Mononuclear cell (primary cell): Measurements from ENCODE around the gene NAPSA. TPM values are rescaled to one million over a fixed set of nuclear protein-coding genes. Genes with fewer than 3 reads are reported as not detected.
"Not testable (repeated sequence)": the region's sequence is repeated elsewhere in the genome, so short reads cannot be mapped to it uniquely, and the experiment has no call there.

Experiments used
- H3K27me3 ChIP-seq: 2 replicates; pipeline ENCODE4 v1.6.0; 2011; ENCODE audit warnings: low read length, control low read depth; ENCODE audit not compliant: insufficient read depth
- H3K4me1 ChIP-seq: 2 replicates; pipeline ENCODE4 v1.5.1; 2011; ENCODE audit warnings: mild to moderate bottlenecking, low read length, control low read depth; ENCODE audit not compliant: insufficient read depth
- H3K4me3 ChIP-seq: 2 replicates; pipeline ENCODE4 v1.5.1; 2011; ENCODE audit warnings: mild to moderate bottlenecking, low read length, moderate library complexity
- H3K9me3 ChIP-seq: 2 replicates; pipeline ENCODE4 v1.5.1; 2011; ENCODE audit warnings: low read depth, mild to moderate bottlenecking, control low read depth, low read length
- total RNA-seq: library from RNA; depleted of rRNA; stranded (reverse); fragments of >200 nt; gene quantifications from one replicate; pipeline ENCODE4 v1.2.3, GENCODE V29; 2012

NAPSA gene
- total RNA-seq, 1 donor = not detected

DNA sequence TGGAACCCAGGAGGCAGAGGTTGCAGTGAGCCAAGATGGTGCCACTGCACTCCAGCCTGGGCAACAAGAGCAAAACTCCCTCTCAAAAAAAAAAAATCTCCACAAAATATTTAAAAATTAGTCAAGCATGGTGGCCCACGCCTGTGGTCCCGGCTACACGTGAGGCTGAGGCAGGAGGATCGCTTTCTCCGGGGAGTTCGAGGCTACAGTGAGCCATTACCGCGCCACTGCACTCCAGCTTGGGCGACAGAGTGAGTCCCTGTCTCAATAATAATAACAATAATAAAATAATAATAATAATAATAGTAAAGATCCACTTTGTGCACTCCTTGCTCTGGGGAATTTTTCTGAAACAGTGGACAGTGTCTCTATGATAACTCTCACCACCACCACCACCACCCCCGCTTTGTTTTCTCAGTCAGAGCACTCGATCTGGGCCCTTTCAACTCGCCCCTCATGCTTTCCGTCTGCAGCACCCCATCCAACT is 8.7 kb downstream of the NAPSA start:
- Histone ChIP-seq H3K9me3 (no peaks in the 10 kb centered on the region), H3K4me1 (peaks cover 15% of the 10 kb centered on the region), H3K4me3 (peak overlapping the region; percentile 54), H3K27me3 (no peaks in the 10 kb centered on the region)

DNA sequence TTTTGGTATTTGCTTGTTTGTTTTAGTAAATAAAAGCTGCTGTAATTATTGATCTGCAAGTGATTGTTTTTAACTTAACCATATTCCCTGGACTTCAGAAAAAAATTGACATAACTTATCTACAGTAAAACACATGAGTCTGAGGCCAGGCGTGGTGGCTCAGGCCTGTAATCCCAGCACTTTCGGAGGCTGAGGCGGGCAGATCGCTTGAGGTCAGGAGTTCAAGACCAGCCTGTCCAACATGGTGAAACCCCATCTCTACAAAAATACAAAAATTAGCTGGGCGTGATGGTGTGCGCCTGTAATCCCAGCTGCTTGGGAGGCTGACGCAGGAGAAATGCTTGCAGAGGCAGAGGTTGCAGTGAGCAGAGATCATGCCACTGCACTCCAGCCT is 12.0 kb downstream of the NAPSA start:
- H3K4me3 ChIP-seq, H3K9me3 ChIP-seq, H3K27me3 ChIP-seq: not testable (repeated sequence)
- H3K4me1 ChIP-seq = peaks cover 21% of the 10 kb centered on the region

DNA sequence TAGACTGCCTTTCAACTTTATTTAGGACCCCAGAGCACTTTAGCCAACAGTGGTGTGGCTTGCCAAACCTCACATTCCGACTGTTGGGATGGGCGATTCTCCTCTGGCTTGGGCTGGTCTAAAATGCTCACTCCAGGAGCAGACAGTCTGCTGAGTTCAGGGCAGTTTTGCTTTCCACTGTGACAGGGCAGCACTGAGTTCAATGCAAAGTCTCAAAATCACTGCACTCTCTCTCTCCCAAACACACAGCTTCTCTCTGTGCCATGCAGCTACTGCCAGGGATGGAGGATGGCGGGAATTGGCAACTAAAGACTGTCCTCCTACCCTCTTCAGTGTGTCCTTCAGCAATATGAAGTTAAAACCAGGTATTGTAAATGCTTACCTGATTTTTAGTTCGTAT is 13.2 kb downstream of the NAPSA start:
- Histone ChIP-seq H3K27me3 (no peaks in the 10 kb centered on the region), H3K4me1 (peaks cover 22% of the 10 kb centered on the region), H3K9me3 (no peaks in the 10 kb centered on the region), H3K4me3 (no peak overlapping the region)

DNA sequence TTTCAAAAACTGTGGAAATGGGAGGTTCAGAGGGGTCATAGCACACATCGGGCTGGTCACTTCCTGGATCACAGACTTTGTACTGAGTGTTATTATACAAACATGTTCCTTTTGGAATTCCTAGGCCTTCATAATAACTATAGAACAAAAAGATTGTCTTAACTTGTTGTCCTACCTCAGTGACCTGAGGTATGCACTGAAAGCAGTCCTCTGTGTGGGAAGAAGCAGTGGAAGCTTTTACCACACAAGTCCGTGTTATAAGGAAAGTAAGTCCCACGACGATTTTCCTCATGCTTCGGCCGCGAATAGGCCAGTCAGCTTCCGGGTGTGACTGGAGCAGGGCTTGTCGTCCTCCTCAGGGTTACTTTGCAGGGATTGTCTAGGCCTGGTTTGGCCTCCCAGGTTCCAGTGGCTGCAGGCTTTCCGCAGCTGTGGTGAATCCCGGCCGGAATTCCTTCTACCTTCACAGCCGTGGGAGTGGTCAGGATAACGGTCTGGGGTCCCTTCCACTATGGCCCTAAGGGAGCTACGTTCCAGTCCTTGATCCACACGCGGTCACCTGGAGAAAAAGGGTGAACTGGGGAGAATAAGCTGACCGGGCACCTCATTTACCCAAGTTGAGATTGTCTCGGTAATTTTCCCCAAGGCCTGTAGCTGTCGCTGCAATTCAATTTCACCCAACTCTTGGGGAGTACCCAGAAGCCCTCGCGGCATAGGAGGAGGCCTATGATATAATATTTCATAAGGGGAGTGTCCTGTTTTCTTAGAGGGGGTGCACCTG is 16.0 kb downstream of the NAPSA start:
- no peak overlapping the region for H3K4me3 ChIP-seq
- peaks cover 45% of the 10 kb centered on the region for H3K4me1 ChIP-seq
- H3K9me3 ChIP-seq = no peaks in the 10 kb centered on the region
- no peaks in the 10 kb centered on the region for H3K27me3 ChIP-seq

DNA sequence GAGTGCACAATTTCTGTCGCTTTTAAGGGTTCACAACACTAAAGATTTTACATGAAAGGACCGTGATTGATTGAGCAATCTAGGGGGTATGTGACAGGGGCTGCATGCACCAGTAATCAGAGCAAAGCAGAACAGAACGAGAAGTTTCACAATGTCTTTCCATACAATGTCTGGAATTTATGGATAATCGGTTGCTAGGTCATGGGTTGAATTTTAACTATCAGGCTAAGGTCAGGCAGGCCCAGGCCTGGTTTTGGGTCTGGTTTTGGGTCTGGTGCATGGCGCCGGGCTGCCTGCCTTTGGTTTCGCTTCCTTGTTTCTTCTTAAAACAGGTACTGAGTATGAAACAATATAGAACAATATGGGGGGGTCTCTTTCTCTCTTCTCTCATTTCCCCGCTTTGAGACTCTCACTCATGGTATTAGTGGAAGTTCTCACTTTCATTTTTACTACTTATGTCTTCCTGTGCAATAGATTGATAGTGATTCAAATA is 18.3 kb downstream of the NAPSA start:
- H3K4me1 ChIP-seq = peaks cover 59% of the 10 kb centered on the region
- not testable (repeated sequence) for H3K27me3 ChIP-seq, H3K9me3 ChIP-seq, H3K4me3 ChIP-seq

DNA sequence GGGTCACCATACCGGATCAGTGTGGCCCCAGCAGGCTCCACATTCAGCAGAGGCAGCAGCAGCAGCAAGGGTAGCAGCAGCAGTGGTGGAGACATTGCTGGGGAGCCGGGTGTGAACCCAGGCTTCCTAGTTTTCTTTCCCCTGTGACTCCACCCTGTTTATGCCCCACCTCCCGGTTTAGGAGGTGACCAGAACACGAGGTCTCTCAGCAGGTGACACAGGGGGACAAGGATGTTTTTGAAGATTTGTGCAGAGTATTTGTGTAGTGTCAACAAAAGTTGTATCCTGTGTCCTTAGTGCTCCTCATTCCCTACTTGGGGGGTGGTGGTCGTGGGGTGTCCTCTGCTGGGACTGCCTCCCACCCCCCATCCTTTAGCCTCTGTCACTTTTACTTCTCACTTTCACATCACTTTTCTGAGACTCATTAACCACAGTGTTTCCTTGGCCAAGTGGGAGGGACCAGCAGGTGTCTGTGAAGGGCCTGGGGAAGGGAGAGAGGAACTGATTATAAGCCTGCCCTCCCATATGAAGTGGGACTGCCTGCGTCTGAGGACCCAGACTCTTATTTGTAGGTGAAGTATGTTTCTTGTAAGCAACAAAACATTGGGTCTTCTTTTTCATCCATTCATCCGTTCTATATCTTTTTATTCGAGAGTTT is 20.6 kb downstream of the NAPSA start:
- no peaks in the 10 kb centered on the region for H3K9me3 ChIP-seq
- peak overlapping the region; percentile 44 for H3K4me3 ChIP-seq
- H3K27me3 ChIP-seq = no peaks in the 10 kb centered on the region
- H3K4me1 ChIP-seq = peaks cover 78% of the 10 kb centered on the region

DNA sequence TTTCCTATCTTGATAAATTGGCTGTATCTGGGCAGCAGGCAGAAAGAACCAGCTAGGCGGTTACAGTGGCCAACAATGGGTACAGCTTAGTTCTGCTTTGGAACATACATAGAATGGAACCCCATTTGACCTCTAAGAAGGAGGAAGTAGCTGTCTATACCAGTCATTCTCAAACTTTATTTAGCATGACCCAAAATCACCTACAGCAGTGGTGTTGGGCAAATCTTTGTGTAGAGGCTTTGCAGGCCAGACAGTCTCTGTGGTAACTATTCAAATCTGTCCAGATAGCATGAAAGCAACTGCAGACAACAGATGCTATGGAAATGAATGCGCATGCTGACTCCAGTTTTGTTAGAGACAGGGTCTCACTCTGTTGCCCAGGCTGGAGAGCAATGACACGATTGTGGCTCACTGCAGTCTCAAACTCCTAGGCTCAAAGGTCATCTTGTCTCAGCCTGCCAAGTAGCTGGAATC is 24.3 kb downstream of the NAPSA start:
- Histone ChIP-seq H3K4me3 (peak overlapping the region; percentile 6), H3K4me1 (peaks cover 80% of the 10 kb centered on the region), H3K27me3 (no peaks in the 10 kb centered on the region), H3K9me3 (no peaks in the 10 kb centered on the region)

DNA sequence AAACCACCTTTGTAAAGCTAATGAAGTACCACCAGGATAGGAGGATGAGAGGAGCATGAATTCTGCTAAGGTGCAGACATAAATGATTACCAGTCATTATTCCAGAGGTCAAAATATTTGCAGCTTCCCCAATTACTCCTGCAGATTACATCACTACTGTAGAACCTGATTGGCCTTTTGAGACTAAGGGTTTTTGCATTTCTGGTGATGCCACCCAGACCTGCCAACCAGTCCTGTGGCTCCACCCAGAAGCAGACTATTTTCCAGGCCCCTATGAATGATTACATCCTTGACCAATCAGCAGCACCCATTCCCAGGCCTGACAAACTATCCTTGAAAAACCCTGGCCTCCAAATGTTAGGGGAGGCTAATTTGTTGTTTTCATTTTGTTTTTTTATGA is 25.1 kb downstream of the NAPSA start:
- Histone ChIP-seq H3K4me3 (no peak overlapping the region), H3K4me1 (peaks cover 77% of the 10 kb centered on the region)

DNA sequence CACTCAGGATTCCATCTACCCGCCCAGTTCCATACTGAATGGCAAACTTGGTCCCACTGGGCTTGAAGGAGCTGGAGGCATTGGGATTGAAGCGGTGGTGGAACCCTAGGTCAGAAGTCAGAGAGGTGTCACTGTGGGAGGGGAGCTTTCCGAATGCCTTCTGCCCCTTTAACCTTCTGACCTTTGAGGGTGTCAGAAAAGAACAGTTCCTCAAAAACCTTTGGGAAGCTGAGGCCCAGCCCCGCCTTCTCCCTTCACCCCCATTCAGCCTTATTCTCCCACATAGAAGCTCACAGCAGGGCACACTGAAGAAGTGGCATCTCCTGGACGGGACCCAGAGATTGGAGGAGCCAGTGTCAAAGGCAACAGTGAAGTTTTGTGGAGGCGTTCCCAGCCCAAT is 28.4 kb downstream of the NAPSA start:
- not testable (repeated sequence) for H3K4me3 ChIP-seq

More for the DNA sequence above, 25.1 kb downstream of the NAPSA start:
- no peaks in the 10 kb centered on the region for H3K9me3 ChIP-seq
- H3K27me3 ChIP-seq = no peaks in the 10 kb centered on the region

DNA sequence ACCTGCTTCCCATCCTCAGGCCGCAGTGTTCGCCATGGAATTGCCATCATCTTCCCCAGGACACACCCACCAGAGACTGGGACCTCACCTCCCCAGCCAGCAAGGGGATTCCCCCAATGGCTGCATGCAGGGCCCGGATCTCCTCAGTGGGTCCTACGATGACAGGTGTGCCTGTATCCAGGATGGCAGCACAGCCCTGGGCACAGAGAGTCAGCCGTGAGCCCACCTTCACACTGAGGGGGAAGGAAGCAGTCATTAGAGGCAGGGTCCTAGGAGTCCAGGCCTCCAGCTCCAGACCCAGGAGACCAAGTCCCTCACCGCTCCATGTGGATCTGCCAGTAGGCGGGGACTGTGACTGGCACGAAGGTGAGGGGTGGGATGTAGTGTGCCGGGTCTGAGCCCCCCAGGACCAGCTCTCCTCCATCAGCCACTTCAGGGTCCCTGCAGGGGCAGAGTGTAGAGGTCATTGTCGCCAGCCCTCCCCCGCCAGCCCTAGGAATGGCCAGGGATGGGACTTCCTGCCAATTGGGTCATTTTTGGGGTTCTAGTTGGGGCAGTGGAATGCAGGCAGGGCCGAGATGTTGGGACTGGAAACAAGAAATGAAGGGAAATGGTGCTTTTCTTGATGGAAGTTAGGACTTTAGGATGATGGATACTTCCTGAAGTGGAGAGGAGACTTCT is 30.6 kb downstream of the NAPSA start:
- peaks cover 80% of the 10 kb centered on the region for H3K4me1 ChIP-seq
- peaks cover 7% of the 10 kb centered on the region for H3K27me3 ChIP-seq

More for the DNA sequence above, 28.4 kb downstream of the NAPSA start:
- not testable (repeated sequence) for H3K9me3 ChIP-seq, H3K27me3 ChIP-seq
- peaks cover 83% of the 10 kb centered on the region for H3K4me1 ChIP-seq

DNA sequence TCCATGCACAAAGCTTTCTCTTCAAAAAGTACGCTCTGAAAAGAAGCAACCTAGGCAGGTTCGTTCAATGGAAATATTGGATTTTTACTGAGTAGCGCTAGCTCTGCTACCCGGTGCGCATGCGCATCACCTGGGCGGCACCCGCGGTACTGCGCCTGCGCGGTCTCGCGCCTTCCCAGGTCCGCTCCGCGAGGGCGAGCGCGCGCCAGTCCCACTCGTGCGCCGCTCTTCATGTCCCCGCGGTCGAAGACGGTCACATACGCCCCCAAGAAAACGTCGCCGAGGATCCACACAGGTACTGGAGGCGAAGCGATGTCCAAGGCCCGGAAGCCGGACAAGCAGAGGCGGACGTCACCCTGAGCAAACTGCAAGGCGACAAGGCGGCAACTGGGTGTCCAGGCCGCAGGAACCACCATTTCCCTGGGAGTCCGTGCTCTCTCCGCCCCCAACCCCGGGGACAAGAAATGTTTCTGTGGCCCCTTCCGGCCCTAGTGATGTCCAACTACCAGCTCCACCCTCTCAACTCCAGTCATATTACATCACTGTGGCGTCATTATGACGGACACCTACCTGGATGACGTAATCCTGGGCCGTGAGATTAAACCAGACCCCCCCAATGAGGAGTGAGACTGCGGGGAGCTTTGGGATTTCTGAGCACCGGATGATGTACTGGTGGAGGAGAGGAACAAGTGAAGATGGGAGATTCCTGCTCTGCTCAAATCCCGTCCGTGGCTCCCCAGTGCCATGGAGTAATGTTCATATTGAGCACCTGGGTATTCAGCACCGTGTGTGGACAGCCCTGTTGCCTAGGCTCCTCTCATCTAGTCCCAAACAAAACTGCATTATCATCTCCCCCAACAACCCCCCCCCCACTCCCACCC is 31.5 kb downstream of the NAPSA start:
- H3K9me3 ChIP-seq = no peaks in the 10 kb centered on the region
- peak overlapping the region; percentile 46 for H3K4me3 ChIP-seq
- peaks cover 14% of the 10 kb centered on the region for H3K27me3 ChIP-seq
- peaks cover 77% of the 10 kb centered on the region for H3K4me1 ChIP-seq

More for the DNA sequence above, 30.6 kb downstream of the NAPSA start:
- Histone ChIP-seq H3K4me3 (no peak overlapping the region), H3K9me3 (no peaks in the 10 kb centered on the region)

DNA sequence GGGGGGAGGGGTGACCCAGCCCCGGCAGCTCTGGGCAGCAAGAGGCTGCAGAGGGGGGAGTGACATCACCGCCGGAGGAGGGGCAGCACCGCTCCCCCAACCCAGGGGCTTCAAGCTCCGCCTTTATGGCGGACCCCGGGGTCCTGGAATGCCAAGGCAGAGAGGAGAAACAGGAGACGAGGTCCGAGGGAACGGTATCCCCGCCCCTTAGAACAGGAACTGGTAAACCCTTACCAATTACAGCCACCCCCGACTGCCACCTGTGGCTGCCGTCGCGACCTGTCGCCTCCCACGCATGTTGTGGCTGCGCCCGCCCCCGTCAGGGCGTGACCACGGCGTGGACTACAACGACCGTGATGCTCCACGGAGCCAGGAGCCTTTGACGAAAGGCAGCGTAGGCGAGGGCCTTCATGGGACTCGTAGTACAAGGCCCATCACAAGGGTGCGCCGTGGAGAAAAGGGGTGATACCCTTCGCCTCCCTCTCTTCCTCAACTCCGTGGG is 32.2 kb downstream of the NAPSA start:
- Histone ChIP-seq H3K9me3 (no peaks in the 10 kb centered on the region), H3K4me1 (peaks cover 76% of the 10 kb centered on the region), H3K4me3 (peak overlapping the region; percentile 46), H3K27me3 (peaks cover 14% of the 10 kb centered on the region)

DNA sequence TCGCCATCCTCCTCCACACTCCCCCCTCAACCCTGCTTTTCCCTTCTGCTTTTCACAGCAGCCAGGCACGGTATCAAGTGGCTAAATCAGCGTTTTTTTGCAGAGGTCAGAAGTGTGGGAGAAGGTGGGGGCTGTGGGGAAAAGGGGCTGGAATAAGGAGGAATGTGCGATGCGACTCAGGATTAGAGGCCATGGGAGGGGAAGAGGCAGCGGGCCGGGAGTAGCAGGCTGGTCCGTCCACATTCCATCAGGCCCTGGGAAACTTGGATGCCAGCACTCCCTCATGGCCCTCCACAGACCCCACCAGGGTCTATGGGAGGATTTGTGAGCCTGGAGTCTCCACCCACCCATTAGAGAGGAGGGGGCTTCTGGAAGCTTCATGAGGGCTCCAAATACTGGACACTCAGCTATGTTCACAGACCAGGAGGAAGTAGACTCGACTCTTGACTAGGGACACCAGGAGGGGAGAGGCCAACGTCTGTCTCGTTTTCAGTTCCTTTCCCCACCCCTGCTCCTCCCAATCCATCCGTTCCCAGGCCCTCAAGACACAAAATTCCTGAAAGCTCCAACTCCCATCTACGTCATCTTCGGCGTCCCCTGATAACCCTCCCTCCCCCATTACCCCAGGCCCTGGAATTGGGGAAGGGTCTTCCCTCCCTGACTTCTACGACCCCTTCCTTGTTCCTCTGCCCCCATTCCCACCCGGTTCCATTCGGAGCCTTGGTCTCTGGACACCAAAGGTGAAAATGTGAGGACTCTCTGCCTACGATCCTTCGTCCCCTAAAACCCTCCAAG is 33.0 kb downstream of the NAPSA start:
- H3K27me3 ChIP-seq = peaks cover 17% of the 10 kb centered on the region
- H3K4me1 ChIP-seq = peaks cover 77% of the 10 kb centered on the region
- peak overlapping the region; percentile 18 for H3K4me3 ChIP-seq
- no peaks in the 10 kb centered on the region for H3K9me3 ChIP-seq

DNA sequence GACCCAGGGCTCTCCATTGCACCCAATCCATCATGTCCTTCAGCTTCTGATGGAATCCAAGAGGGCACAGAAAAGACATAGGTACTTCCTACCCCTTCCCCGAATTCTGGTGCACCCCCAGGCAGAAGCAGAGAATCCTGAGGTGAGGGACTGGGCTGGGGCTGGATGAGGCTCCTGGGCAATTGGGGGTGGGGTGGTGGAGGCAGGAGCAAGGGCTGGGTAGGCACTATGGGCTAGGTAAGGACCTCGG is 33.5 kb downstream of the NAPSA start:
- H3K4me1 ChIP-seq = peaks cover 77% of the 10 kb centered on the region
- no peak overlapping the region for H3K4me3 ChIP-seq
- peaks cover 22% of the 10 kb centered on the region for H3K27me3 ChIP-seq
- H3K9me3 ChIP-seq = no peaks in the 10 kb centered on the region
